Purkinje cell (primary cell): ENCODE measurements around the gene RAC2. TPM values are rescaled to one million over a fixed set of nuclear protein-coding genes. Genes with fewer than 3 reads are reported as not detected.

Experiments
- polyA plus RNA-seq: library from polyadenylated mRNA; unstranded; fragments of >200 nt; fragmentation: Nextera tagmentation; gene quantifications from 2 replicates; pipeline ENCODE4 v1.2.1, GENCODE V29; 2014

Gene RAC2
- not detected in 2 replicates for polyA plus RNA-seq

DNA sequence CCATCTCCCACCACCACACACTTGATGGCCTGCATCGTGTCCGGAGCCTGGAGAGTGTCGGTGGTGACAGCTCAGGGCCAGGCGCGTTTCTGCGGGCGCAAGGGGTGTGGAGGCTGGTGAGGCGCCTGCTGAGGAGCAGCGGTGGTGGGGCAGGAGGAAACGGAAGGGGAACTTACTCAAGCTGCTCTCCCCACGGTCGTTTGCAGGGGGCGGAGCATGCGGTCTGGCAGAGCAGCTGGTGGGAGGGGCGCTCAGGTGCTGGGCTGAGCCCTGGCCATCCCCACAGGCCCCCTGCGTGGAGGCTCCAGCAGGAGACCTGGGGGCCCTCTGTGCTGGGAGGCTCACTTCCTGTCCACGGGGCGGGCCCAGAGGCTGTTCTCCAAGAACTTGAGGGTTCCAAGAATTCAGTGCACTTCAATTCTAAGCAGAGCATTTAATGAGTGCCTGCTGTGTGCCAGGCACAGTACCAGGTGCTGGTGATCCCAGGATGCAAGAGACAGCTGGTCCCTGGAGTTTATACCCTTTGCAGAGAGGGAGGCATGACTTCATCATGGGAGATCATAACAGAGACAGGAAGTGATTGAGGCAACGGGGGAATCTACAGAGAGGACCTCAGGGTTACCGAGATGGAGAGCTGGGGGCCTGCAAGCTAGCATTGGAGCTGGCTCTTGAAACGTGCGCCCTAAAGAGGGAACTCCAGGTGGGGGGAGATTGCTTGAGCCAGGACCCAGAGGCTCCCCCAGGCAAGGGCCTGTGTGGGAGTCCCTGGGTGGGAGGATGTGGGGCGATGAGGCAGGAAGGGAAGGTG lies at the start of gene RAC2:
Gene RAC2, minus strand, starts transcription at position 156 of the 808 bp plus-strand sequence. Its CDS starts 121 bp downstream, at position 35.

DNA sequence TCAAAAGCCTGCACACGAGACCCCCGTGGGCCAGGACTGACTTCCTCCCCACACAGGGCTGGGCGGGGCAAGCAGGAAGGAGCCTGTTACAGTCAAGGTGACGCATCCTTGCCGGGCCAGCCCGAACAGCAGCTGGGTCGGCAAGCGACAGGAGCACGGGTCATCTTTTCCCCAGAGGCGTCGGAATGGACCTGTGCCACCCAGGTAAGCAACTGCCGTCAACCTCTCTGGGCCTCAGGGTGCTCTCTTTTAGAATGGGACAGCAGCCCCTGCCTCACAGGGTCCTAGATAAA lies 38.3 kb upstream of the RAC2 start, which contains the start of gene CYTH4:
Gene CYTH4, plus strand, starts transcription at position 124 of the 293 bp plus-strand sequence. Its CDS starts 62 bp downstream, at position 186.

DNA sequence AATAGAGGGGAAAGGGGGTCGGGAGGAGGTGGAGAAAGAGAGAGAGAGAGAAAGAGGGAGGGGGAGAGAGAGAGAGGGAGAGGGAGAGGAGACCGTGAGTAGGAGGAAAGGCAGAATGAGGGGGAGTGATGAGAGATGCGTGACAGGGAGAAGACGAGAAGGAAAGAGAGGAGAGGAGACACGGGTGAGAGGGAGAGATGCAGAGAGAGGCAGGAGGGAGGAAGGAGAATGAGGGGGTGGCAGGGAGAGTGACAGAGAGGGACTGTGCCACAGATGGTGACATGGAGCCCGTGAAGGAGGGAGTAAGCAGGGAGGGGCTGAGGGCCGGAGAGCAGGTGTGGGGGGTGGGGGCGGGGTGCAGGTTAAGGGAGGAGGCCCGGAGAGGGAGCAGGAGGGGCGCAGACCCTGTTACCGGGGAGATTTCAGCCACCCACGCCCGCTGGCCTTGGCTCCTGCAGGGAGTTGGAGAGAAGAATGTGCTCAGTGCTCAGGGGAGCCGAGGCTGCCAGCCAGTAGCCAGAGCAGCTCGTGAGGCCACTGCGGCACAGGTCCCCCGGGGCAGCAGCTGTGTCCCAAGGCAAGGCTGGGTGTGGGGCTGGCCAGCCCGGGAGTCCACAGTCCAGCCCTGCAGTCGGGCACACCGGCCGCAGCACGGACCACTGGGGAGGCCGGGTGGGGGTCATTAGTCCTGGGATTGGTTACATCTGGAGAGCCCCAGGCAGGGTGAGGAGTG lies 31.7 kb downstream of the RAC2 start, which contains the start of gene SSTR3:
Gene SSTR3, minus strand, starts transcription at position 304 of the 733 bp plus-strand sequence. CDS start 4,674 bp downstream, outside the sequence.

GRCh38 chr22:37187891-37188761 lies 55.9 kb downstream of the RAC2 start, which contains the start of gene C1QTNF6:
Gene C1QTNF6, minus strand, starts transcription at chr22:37188247. Its CDS starts 34 bp downstream, at chr22:37188213.

Other genes with a start within 250 kb of the RAC2 start
- gene TST, start 224.8 kb downstream of the RAC2 start, polyA plus RNA-seq: 5.8 and 9.8 TPM in 2 replicates
- 0.19 and 3.0 TPM in 2 replicates for gene MPST, start 224.5 kb downstream of the RAC2 start, polyA plus RNA-seq
- gene KCTD17, start 192.5 kb downstream of the RAC2 start, polyA plus RNA-seq: 0.99 and 4.5 TPM in 2 replicates
- not detected in 2 replicates for gene TMPRSS6, start 134.6 kb downstream of the RAC2 start, polyA plus RNA-seq
- not detected in 2 replicates for gene IL2RB, start 94.4 kb downstream of the RAC2 start, polyA plus RNA-seq
- gene C1QTNF6, start 56.0 kb downstream of the RAC2 start, polyA plus RNA-seq: 3.7 TPM in 1 of 2 replicates, not detected in the other
- gene SSTR3, start 31.8 kb downstream of the RAC2 start, polyA plus RNA-seq: 0.13 TPM in 1 of 2 replicates, not detected in the other
- not detected in 2 replicates for gene CYTH4, start 38.2 kb upstream of the RAC2 start, polyA plus RNA-seq
- 0.14 and 0.19 TPM in 2 replicates for gene ELFN2, start 183.2 kb upstream of the RAC2 start, polyA plus RNA-seq
- 0.54 TPM in 1 of 2 replicates, not detected in the other for gene MFNG, start 242.1 kb upstream of the RAC2 start, polyA plus RNA-seq